ENCODE results near the gene MAD1L1.

Gene MAD1L1

DNA sequence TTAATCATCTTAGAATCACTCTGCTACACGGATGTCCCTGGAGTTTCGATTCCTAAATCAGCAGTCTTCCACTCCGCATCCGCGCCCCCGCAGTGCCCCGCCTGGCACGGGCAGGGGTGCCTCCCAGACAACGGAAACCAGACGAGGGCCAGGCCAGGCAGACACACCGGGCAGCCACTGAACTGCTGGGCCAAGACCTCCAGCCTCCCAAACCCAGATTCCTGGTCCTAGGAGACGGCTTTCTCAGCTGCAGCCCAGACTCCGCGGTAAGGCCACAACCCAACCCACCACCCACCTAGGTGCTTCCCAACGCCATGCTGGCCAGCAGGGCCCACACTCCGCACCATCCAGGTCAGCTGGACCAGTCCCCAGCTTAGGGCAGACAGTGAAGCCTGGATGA, 33.2 kb downstream of the MAD1L1 start:
- FAIRE-seq: no peak

GRCh38 chr7:2198760-2199159, 34.0 kb downstream of the MAD1L1 start:
- FAIRE-seq: no peak

GRCh38 chr7:2198206-2198605, 34.5 kb downstream of the MAD1L1 start:
- no peak for FAIRE-seq

- no peak for FAIRE-seq
Measured at GRCh38 chr7:2197436-2198155, 35.1 kb downstream of the MAD1L1 start.

DNA sequence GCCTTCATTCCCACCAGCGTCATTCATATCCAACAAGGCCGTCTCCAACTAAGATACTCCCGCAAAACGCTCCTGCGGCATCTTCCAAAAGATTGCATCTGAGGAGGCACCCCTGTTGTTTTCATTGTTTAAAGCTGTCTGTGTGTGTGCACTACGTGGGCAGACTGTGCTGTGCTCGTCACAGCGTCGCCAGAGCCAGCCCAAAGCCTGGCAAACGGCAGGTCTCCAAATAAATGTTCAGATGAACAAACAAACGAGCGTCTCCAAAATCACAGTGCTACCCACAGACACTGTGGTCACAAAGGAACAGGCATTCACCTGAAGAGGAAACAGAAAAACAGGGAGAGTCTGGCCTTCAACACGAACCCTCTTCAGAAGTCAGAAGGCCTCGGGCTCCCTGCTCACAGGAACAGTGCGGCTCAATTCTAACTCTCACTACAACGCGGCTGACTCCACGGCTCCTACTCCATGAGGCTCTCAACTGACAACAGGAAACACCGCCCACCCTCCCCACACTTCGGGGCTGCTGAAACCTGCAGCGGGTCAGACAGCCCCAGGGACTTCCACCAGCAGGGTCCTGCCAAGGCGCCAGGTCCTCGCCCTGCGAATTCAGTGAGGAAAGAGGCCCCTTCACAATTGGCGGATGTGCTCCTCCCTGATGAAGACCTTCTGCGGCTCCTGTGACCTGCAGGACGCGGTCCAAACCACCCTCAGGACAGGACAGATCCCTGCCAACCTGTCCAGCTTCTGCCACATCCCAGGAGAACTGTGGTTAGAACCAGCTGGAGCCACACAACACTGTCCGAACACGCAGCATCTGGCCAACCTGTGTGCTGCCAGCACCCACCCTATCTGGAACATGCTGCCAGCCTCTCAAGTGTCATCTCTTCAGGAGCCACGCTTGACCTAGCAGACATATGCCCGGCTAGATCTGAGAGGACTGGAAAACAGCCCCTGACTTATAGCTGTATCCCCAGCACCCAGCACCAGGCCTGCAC, 36.1 kb downstream of the MAD1L1 start:
- FAIRE-seq: no peak

DNA sequence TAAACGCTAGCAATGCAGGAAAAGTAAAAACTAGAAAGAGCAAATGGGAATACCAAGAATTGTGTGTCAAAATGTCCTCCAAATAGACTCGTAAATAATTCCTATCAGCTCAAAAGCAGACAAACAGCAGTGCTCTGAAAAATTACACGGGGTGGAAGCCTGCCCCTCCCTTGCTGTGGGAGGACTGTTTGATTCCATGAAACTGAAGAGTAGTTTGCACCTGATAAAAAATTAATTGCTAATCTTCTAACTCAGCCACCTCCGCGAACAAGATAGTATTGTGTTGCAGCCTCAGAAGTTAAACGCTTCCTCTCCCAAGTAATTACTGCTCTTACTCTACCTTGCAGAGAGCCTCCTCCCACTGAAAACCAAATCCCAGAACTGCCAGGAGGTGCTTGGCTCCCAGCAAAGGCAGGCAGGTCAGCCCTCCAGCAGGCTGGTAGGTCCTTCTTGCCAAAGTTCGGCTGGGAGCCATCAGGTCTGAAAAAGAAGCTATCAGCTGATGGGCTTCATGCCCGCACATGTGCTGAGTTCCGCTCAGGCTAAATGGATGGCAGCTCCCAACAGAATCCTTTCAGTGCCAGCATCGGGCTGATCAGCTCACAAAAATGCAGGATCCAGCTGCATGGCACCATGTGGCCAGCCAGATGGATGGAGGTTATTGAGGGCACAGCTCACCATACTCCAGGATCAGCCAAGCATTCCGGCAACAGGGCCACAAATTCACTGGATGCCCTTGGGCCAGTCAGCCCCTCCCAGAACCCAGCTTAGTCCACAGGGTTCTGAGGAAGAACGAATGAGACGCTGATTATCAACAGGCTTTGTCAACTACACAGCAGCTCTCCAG, 37.1 kb downstream of the MAD1L1 start:
- no peak for FAIRE-seq

- FAIRE-seq: no peak
Measured at GRCh38 chr7:2193575-2194305, 39.0 kb downstream of the MAD1L1 start.

DNA sequence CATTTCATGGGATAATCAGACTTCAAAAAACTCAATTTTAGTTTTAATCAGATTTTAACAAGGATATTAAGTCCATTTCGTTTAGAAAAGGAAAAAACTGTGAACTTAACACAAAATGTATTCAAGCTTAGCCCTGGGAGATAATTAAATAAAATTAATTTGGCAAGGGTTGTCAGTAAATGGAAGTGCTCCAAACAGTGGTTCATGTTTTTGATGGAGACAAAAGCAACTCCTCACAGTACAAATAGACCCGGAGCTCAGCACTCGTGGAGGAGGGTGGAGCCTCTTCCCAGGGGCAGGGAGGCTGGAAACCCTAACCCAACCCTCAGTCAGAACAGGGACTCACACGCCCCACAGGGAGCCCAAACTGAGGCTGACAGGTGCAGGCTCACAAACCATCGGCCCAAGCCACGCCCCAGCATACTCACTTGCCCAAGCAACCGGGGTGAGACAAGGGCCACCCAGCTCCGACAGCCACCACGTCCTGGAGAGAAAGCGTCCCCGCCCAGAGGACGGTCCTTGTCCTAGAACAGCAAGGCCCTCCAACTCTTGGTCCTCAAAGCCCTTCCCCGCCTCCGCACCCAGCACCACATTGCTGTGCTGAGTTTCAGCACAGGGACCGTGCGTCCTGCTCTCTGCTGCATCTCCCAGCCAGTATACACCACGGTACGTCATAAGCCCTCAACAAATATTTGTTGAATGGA, 39.8 kb downstream of the MAD1L1 start:
- no peak for FAIRE-seq

DNA sequence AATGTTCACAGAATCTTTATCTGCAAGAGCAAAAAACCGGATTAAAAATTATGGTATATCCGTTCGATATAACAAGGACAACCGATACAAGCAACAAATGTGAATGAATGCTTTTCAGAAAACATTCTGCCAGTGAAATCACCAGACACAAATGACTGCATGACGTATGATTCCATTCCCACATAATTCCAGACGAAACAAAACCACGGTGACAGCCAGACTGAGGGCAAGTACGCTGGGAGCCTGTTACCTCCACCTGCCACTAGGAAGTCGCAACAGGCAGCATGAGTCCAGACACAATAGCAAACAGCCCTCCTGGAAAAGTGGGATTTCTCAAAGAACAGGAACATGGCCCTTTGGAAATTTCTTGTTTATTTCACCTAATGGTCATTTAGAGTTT, 41.7 kb downstream of the MAD1L1 start:
- FAIRE-seq: no peak

- no peak for FAIRE-seq
Measured at GRCh38 chr7:2190531-2190930, 42.2 kb downstream of the MAD1L1 start.

GRCh38 chr7:2186166-2186565, 46.6 kb downstream of the MAD1L1 start:
- no peak for FAIRE-seq

DNA sequence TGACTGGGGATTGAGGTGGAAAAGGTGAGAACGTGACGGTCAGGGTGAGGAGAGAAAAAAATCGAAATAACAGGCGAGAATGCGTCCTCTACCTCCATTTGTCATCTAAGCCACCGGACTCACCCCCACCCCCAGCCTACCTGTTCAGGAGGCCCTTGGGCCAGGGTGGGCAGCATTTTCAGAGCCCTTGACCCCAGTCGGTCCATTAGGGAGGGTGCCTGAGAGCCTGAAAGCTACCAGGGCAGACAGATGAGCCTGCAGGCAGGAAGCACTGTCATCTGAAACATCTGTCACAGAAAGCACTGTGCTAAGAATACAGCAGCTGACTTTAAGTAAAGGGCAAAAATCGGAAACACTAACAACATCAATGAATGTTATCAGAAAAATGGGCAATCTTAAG, 47.0 kb downstream of the MAD1L1 start:
- no peak for FAIRE-seq

GRCh38 chr7:2182461-2182860, 50.3 kb downstream of the MAD1L1 start:
- no peak for FAIRE-seq

GRCh38 chr7:2181077-2181854, 51.5 kb downstream of the MAD1L1 start:
- FAIRE-seq: no peak

GRCh38 chr7:2180081-2180480, 52.7 kb downstream of the MAD1L1 start:
- no peak for FAIRE-seq

DNA sequence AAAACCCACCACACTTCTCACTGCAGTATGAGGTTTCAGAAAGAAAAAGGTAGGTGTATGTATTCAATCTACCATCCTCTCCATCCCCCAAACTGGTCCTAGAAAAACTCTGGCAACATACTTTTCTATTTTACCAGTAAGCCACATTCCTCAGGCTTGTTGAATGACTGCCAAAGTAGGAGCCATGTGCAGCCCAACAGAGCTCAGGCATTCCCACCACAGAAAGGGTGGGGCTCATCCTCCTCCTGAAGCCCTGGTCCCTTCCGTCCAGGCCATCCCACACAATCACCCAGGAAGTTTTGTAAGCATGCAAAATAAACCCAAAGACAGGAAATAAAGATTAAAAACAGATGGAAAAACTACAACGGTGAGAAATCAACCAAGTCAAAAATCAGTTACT, 57.2 kb downstream of the MAD1L1 start:
- no peak for FAIRE-seq

DNA sequence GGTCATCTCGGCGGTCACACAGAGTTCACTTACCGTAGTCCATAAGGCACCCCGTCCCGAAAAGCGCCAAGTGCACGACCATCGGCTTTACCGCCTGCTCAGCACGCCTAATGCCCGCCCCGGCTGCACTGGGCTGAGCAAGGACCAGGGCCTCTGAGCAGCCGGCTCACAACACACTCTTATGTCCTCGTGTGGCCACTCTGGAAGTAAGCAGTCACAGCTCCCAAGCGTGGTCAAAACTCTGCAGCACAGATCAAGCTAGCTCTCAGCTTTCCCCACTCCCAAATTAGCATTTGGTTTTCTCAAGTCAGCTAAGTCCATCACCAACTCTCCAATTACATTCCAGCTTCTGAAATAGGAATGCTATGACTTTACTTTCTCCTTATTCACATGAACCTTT, 57.7 kb downstream of the MAD1L1 start:
- no peak for FAIRE-seq

DNA sequence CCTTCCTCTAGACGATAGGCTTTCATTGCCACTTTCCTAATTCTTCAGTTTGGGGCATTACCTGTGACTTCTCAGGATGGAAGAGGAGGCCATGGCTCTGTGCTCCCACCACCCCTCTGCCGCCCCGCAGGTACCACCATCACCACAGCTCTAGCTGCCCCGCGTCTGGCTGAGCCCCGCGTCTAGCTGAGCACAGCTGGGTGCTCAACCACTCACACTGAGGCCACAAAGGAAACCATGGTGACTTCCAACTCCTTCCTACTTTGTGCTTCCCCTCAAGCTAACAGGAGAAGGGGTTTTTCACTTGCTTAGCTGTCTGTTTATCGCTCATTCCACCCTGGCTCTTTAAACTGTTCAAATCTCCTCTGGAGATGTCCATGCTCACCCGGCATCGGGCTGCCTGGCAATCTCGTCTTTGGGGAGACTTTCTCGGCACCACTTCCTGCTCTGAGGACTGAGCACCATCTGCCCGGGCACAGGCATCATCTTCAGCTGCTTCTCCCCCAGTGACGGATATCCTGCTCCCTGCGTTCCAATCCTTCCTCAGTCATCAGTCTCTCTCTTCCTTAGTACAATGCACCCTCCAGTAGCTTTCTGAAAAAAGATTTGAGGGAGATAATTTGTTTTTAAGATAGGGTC, 59.4 kb downstream of the MAD1L1 start:
- no peak for FAIRE-seq

DNA sequence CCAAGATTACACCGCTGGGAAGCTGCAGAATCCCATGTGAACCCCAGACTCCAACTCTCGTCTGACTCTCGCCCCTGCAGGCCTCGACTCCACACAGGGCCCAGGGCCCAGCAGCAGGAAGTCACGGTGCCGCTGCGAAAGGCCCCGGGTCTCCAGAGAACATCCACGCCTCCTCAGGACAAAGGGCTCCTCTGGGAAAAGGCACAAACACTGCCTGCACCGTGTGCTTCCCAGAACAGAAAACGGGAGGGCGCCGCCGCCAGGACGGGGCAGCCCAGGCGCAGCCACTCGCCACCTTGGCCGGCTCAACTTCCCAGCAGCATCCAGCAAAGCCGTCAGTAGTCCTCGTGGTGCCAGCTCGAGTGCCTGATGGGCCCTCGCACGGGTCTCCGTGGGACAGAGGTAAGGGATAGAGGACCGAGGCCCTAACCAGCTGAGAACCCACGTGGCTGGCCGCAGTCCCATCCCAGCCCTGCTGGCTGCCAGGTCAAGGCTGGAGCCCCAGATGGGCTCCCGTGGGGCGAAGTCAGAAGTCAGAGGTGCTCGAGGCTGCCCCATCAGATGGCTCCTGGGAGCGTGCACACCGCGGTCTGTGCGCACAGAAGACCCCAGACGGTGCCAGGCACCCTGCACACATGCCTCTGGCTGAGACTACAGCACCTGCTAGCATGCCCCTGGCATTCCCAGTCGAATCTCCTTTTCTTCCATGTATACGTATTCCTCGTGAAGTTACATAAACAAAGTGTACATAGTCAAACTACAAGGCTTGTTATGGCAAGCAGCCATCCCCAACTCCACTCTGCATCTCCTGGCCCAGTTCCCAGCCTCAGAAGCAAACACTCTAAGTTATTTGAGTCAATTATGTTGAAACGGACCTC, 60.2 kb downstream of the MAD1L1 start:
- FAIRE-seq: no peak
